GM23338 (cell line): ENCODE results near the gene PSMD12. TPM values are rescaled to one million over a fixed set of nuclear protein-coding genes. Genes with fewer than 3 reads are reported as not detected.

Experiments used
- ATAC-seq: fragments of 200-7000 bp; cut with Tn5 transposase; 3 replicates; pipeline ENCODE4 v1.9.1; 2020
- DNase-seq: peaks from one replicate; pipeline ENCODE4 v3.0.0-alpha.2; 2015; ENCODE audit warnings: low spot score
- H2AFZ ChIP-seq: fragments of 200-600 bp; sonication (generic); 2 replicates; pipeline ENCODE4 v1.8.0; 2016; ENCODE audit warnings: antibody characterized with exemption, mild to moderate bottlenecking, moderate library complexity
- H3F3A ChIP-seq: fragments of 200-600 bp; sonication (generic); replicated peaks from 2 replicates; pipeline ENCODE4 v1.8.0; 2017; ENCODE audit warnings: antibody characterized with exemption, mixed run types, low read depth
- H3K27ac ChIP-seq: fragments of 200-600 bp; sonication (generic); 2 replicates; pipeline ENCODE4 v1.6.1; 2016; ENCODE audit warnings: low read depth
- H3K27me3 ChIP-seq: fragments of 200-600 bp; sonication (generic); 2 replicates; pipeline ENCODE4 v1.8.0; 2016; ENCODE audit warnings: mild to moderate bottlenecking, mixed run types, moderate library complexity; ENCODE audit not compliant: insufficient read depth
- H3K36me3 ChIP-seq: fragments of 200-600 bp; sonication (generic); 2 replicates; pipeline ENCODE4 v1.8.0; 2016; ENCODE audit warnings: mild to moderate bottlenecking; ENCODE audit not compliant: insufficient read depth
- H3K4me1 ChIP-seq: fragments of 200-600 bp; sonication (generic); 2 replicates; pipeline ENCODE4 v1.8.0; 2016; ENCODE audit warnings: mild to moderate bottlenecking, moderate library complexity; ENCODE audit not compliant: insufficient read depth
- H3K4me2 ChIP-seq: fragments of 200-600 bp; sonication (generic); 2 replicates; pipeline ENCODE4 v1.7.1; 2017; ENCODE audit warnings: mixed run types
- H3K4me3 ChIP-seq: fragments of 200-600 bp; sonication (generic); 2 replicates; pipeline ENCODE4 v1.6.1; 2016; ENCODE audit warnings: mixed run types
- H3K79me2 ChIP-seq: fragments of 200-600 bp; sonication (generic); replicated peaks from 2 replicates; pipeline ENCODE4 v1.8.0; 2017; ENCODE audit warnings: mild to moderate bottlenecking; ENCODE audit not compliant: insufficient read depth
- H3K9me2 ChIP-seq: fragments of 200-600 bp; sonication (generic); 2 replicates; pipeline ENCODE4 v1.8.0; 2017; ENCODE audit not compliant: insufficient read depth
- H4K20me1 ChIP-seq: fragments of 200-600 bp; sonication (generic); replicated peaks from 2 replicates; pipeline ENCODE4 v1.8.0; 2017; ENCODE audit warnings: mild to moderate bottlenecking; ENCODE audit not compliant: insufficient read depth
- H3K27ac Mint-ChIP-seq: 2 replicates; pipeline ENCODE4 v1.8.0; 2020; ENCODE audit warnings: inconsistent platforms, mild to moderate bottlenecking, moderate library complexity, mixed read lengths
- H3K27me3 Mint-ChIP-seq: 3 replicates; pipeline ENCODE4 v1.8.0; 2022; ENCODE audit warnings: low read depth, mild to moderate bottlenecking, moderate library complexity, mixed read lengths, inconsistent platforms; ENCODE audit not compliant: insufficient read depth, poor library complexity
- H3K36me3 Mint-ChIP-seq: 3 replicates; pipeline ENCODE4 v1.8.0; 2021; ENCODE audit warnings: low read depth, mild to moderate bottlenecking, inconsistent platforms, moderate library complexity, mixed read lengths
- H3K4me1 Mint-ChIP-seq: 3 replicates; pipeline ENCODE4 v1.8.0; 2020; ENCODE audit warnings: mild to moderate bottlenecking, inconsistent platforms, mixed read lengths
- H3K4me3 Mint-ChIP-seq: 3 replicates; pipeline ENCODE4 v1.8.0; 2021; ENCODE audit warnings: moderate library complexity, mild to moderate bottlenecking, inconsistent platforms, mixed read lengths
- H3K9me3 Mint-ChIP-seq: 3 replicates; pipeline ENCODE4 v1.8.0; 2020; ENCODE audit warnings: moderate library complexity, mild to moderate bottlenecking, inconsistent platforms, mixed read lengths
- CREB1 ChIP-seq: fragments of 250-450 bp; sonication (Bioruptor Pico); IDR thresholded peaks from 2 replicates; pipeline ENCODE4 v1.5.0; 2020; ENCODE audit warnings: low read depth, mild to moderate bottlenecking, moderate library complexity
- EZH2 ChIP-seq: fragments of 200-600 bp; sonication (generic); IDR thresholded peaks from one replicate; pipeline ENCODE4 v1.8.0; 2017; ENCODE audit warnings: antibody characterized with exemption, mild to moderate bottlenecking, low read depth; ENCODE audit not compliant: unreplicated experiment
- EZH2phosphoT487 ChIP-seq: fragments of 200-600 bp; sonication (generic); IDR thresholded peaks from one replicate; pipeline ENCODE4 v1.8.1; 2018; ENCODE audit warnings: antibody characterized with exemption; ENCODE audit not compliant: unreplicated experiment
- JUNB ChIP-seq: IDR thresholded peaks from one replicate; pipeline ENCODE4 v1.6.1; 2016; ENCODE audit warnings: antibody characterized with exemption; ENCODE audit not compliant: unreplicated experiment
- NANOG ChIP-seq: IDR thresholded peaks from 2 replicates; pipeline ENCODE4 v1.6.1; 2016; ENCODE audit warnings: antibody characterized with exemption, borderline replicate concordance
- POLR2AphosphoS5 ChIP-seq: IDR thresholded peaks from 2 replicates; pipeline ENCODE4 v1.6.1; 2016; ENCODE audit warnings: antibody characterized with exemption, low read depth
- STAT1 ChIP-seq: IDR thresholded peaks from one replicate; pipeline ENCODE4 v1.6.1; 2016; ENCODE audit warnings: antibody characterized with exemption; ENCODE audit not compliant: unreplicated experiment
- ZNF114 ChIP-seq: fragments of 250-450 bp; sonication (Bioruptor Pico); IDR thresholded peaks from 2 replicates; pipeline ENCODE4 v1.5.0; 2020; ENCODE audit warnings: mild to moderate bottlenecking, moderate library complexity
- ZNF331 ChIP-seq: fragments of 250-450 bp; sonication (Bioruptor Pico); IDR thresholded peaks from 2 replicates; pipeline ENCODE4 v1.5.0; 2020; ENCODE audit warnings: low read depth, mild to moderate bottlenecking, moderate library complexity
- polyA plus RNA-seq: library from polyadenylated mRNA; unstranded; fragments of >200 nt; fragmentation: Nextera tagmentation; extraction: Ambion mirVana; gene quantifications from 2 replicates; pipeline ENCODE4 v1.2.1, GENCODE V29; 2016
- total RNA-seq: library from RNA; depleted of rRNA; stranded (reverse); fragments of >200 nt; shearing (Covaris generic); gene quantifications from 2 replicates; pipeline ENCODE4 v1.2.3, GENCODE V29; 2014
- TF ChIP-seq, protein P1 (sequence below), 2 experiments: fragments of 200-600 bp in 1 of 2; sonication (generic) in 1 of 2; conservative IDR thresholded peaks; 2 replicates each; pipeline versions ENCODE4 v1.5.1 to v1.6.1; 2016 to 2017; ENCODE audit warnings: antibody characterized with exemption in 2 of 2, low read depth in 2 of 2, mild to moderate bottlenecking in 2 of 2, moderate library complexity in 1 of 2
- TF ChIP-seq, protein P2 (sequence below): IDR thresholded peaks from 2 replicates; pipeline ENCODE4 v1.6.1; 2016; ENCODE audit warnings: antibody characterized with exemption
- TF ChIP-seq, protein P3 (sequence below): IDR thresholded peaks from one replicate; pipeline ENCODE4 v1.6.1; 2018; ENCODE audit warnings: antibody characterized with exemption; ENCODE audit not compliant: unreplicated experiment

PSMD12 gene
- total and polyA plus RNA-seq, 2 experiments from 2014 or later, result 73.7 to 146 TPM

DNA sequence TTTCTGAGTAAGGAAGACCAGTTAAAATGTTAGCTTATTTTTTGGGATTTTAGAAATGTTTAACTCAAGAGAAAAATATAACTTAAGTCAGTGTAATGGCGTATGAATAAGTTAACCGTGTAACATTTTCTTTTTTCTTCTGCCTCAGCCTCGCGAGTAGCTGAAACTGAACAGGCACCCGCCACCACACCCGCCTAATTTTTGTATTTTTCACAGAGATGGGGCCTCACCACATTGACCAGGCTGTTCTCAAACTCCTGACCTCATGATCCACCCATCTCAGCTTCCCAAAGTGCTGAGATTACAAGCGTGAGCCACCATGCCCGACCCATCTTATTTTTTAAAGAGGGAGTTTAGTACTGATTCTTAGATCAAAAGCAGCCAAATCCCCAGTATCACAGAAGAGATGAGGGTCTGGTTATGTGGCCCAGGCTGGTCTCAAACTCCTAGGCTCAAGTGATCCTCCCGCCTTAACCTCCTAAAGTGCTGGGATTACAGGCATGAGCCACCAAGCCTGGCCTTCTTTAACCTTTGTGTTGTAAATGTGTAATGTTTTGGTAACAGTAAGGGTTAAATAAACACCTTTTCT, 27.5 kb upstream of the PSMD12 start:
- no peak for DNase-seq
- Histone ChIP-seq H3K36me3 (no peaks in the 10 kb centered on the region), H3K9me2 (no peaks in the 10 kb centered on the region), H3K4me3 (no peak overlapping the region), H3K27me3 (no peaks in the 10 kb centered on the region), H3K79me2 (peaks cover 99% of the 10 kb centered on the region), H4K20me1 (peaks cover 3% of the 10 kb centered on the region; the same call in 1 of the 2 replicates), H3K4me2 (no peak overlapping the region), H3K4me1 (0 out of 2 replicates have a peak, but pooled peaks cover 4% of the 10 kb centered on the region), H3K27ac (0 out of 2 replicates have a peak overlapping the region, but pooled peaks have one; percentile 5), H2AFZ (no peak overlapping the region), H3F3A (no peaks in the 10 kb centered on the region)
- Mint-ChIP-seq H3K27ac (no peak overlapping the region), H3K4me1 (peaks cover 11% of the 10 kb centered on the region), H3K27me3 (peaks cover 2% of the 10 kb centered on the region), H3K4me3 (no peak overlapping the region), H3K36me3 (peaks cover 34% of the 10 kb centered on the region), H3K9me3 (no peaks in the 10 kb centered on the region)
- ATAC-seq, result no peak
- TF ChIP-seq NANOG (no peak), EZH2phosphoT487 (no peak), ZNF331 (CRISPR knock-in tag) (no peak), ZNF114 (CRISPR knock-in tag) (no peak), CREB1 (CRISPR knock-in tag) (no peak), POLR2AphosphoS5 (no peak), EZH2 (no peak), JUNB (no peak), STAT1 (no peak)
- TF ChIP-seq, protein P1, sequence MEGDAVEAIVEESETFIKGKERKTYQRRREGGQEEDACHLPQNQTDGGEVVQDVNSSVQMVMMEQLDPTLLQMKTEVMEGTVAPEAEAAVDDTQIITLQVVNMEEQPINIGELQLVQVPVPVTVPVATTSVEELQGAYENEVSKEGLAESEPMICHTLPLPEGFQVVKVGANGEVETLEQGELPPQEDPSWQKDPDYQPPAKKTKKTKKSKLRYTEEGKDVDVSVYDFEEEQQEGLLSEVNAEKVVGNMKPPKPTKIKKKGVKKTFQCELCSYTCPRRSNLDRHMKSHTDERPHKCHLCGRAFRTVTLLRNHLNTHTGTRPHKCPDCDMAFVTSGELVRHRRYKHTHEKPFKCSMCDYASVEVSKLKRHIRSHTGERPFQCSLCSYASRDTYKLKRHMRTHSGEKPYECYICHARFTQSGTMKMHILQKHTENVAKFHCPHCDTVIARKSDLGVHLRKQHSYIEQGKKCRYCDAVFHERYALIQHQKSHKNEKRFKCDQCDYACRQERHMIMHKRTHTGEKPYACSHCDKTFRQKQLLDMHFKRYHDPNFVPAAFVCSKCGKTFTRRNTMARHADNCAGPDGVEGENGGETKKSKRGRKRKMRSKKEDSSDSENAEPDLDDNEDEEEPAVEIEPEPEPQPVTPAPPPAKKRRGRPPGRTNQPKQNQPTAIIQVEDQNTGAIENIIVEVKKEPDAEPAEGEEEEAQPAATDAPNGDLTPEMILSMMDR (conservative IDR thresholded peaks at IDR 0.05; ENCODE audit: low read depth in 2 of 2), result no peak
- TF ChIP-seq, protein P2, sequence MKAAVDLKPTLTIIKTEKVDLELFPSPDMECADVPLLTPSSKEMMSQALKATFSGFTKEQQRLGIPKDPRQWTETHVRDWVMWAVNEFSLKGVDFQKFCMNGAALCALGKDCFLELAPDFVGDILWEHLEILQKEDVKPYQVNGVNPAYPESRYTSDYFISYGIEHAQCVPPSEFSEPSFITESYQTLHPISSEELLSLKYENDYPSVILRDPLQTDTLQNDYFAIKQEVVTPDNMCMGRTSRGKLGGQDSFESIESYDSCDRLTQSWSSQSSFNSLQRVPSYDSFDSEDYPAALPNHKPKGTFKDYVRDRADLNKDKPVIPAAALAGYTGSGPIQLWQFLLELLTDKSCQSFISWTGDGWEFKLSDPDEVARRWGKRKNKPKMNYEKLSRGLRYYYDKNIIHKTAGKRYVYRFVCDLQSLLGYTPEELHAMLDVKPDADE, result no peak
- TF ChIP-seq, protein P3, sequence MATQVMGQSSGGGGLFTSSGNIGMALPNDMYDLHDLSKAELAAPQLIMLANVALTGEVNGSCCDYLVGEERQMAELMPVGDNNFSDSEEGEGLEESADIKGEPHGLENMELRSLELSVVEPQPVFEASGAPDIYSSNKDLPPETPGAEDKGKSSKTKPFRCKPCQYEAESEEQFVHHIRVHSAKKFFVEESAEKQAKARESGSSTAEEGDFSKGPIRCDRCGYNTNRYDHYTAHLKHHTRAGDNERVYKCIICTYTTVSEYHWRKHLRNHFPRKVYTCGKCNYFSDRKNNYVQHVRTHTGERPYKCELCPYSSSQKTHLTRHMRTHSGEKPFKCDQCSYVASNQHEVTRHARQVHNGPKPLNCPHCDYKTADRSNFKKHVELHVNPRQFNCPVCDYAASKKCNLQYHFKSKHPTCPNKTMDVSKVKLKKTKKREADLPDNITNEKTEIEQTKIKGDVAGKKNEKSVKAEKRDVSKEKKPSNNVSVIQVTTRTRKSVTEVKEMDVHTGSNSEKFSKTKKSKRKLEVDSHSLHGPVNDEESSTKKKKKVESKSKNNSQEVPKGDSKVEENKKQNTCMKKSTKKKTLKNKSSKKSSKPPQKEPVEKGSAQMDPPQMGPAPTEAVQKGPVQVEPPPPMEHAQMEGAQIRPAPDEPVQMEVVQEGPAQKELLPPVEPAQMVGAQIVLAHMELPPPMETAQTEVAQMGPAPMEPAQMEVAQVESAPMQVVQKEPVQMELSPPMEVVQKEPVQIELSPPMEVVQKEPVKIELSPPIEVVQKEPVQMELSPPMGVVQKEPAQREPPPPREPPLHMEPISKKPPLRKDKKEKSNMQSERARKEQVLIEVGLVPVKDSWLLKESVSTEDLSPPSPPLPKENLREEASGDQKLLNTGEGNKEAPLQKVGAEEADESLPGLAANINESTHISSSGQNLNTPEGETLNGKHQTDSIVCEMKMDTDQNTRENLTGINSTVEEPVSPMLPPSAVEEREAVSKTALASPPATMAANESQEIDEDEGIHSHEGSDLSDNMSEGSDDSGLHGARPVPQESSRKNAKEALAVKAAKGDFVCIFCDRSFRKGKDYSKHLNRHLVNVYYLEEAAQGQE, result no peak
